IPS DF 6.9 (cell line): Measurements from ENCODE around the gene DIP2C.
"Not testable (repeated sequence)": the region's sequence is repeated elsewhere in the genome, so short reads cannot be mapped to it uniquely, and the experiment has no call there.

Source experiments
- DNase-seq: peaks from one replicate; pipeline ENCODE4 v3.0.0-alpha.2; 2013; ENCODE audit warnings: low read depth, low spot score
- H3K27ac ChIP-seq: one replicate; pipeline ENCODE4 v1.5.1; 2013; ENCODE audit warnings: low read length, control low read depth
- H3K27me3 ChIP-seq: 2 replicates; pipeline ENCODE4 v1.6.1; 2013; ENCODE audit warnings: mild to moderate bottlenecking, low read length; ENCODE audit not compliant: control insufficient read depth, insufficient read depth
- H3K36me3 ChIP-seq: 2 replicates; pipeline ENCODE4 v1.6.1; 2013; ENCODE audit warnings: low read length; ENCODE audit not compliant: control insufficient read depth, insufficient read depth
- H3K4me1 ChIP-seq: 2 replicates; pipeline ENCODE4 v1.6.1; 2013; ENCODE audit warnings: low read length; ENCODE audit not compliant: control insufficient read depth, insufficient read depth
- H3K4me3 ChIP-seq: 2 replicates; pipeline ENCODE4 v1.5.1; 2013; ENCODE audit warnings: mild to moderate bottlenecking, low read length
- H3K9me3 ChIP-seq: 2 replicates; pipeline ENCODE4 v1.6.1; 2013; ENCODE audit warnings: low read length, inconsistent platforms; ENCODE audit not compliant: control insufficient read depth, insufficient read depth
- WGBS: extraction: QIAGEN DNeasy Blood & Tissue Kit; methylation state at CpG from one replicate; pipeline ENCODE4 v1.1.7; 2013; ENCODE audit warnings: mixed read lengths, missing lambda C conversion rate; ENCODE audit not compliant: insufficient read length, insufficient coverage; 5-methylcytosine and 5-hydroxymethylcytosine counted together

DIP2C gene

GRCh38 chr10:584497-585290, 104.8 kb downstream of the DIP2C start:
- DNase-seq, H3K36me3 ChIP-seq, H3K4me3 ChIP-seq, H3K27ac ChIP-seq, H3K9me3 ChIP-seq, H3K27me3 ChIP-seq, H3K4me1 ChIP-seq: not testable (repeated sequence)
- no CpG with 5 or more reads among the region's 55 CpGs for WGBS

- no CpG with 5 or more reads among the region's 14 CpGs for WGBS
- no peaks in the 10 kb centered on the region for H3K9me3 ChIP-seq
- H3K36me3 ChIP-seq: no peaks in the 10 kb centered on the region
- no peak overlapping the region for H3K27ac ChIP-seq
- no peaks in the 10 kb centered on the region for H3K4me1 ChIP-seq
- H3K4me3 ChIP-seq: no peak overlapping the region
- no peak for DNase-seq
- no peaks in the 10 kb centered on the region for H3K27me3 ChIP-seq
These were observed 106.0 kb downstream of the DIP2C start for GRCh38 chr10:583433-583832.

- H3K27me3 ChIP-seq: no peaks in the 10 kb centered on the region
- DNase-seq: no peak
- H3K36me3 ChIP-seq: no peaks in the 10 kb centered on the region
- no peak overlapping the region for H3K27ac ChIP-seq
- H3K4me1 ChIP-seq: no peaks in the 10 kb centered on the region
- no peaks in the 10 kb centered on the region for H3K9me3 ChIP-seq
- WGBS: no CpG with 5 or more reads among the region's 14 CpGs
- no peak overlapping the region for H3K4me3 ChIP-seq
These were observed 107.6 kb downstream of the DIP2C start for GRCh38 chr10:581776-582330.

GRCh38 chr10:580778-581177, 108.7 kb downstream of the DIP2C start:
- no peak overlapping the region for H3K27ac ChIP-seq
- no peaks in the 10 kb centered on the region for H3K4me1 ChIP-seq
- no CpG with 5 or more reads among the region's 6 CpGs for WGBS
- no peaks in the 10 kb centered on the region for H3K27me3 ChIP-seq
- DNase-seq: no peak
- no peak overlapping the region for H3K4me3 ChIP-seq
- H3K9me3 ChIP-seq: no peaks in the 10 kb centered on the region
- H3K36me3 ChIP-seq: no peaks in the 10 kb centered on the region

- H3K9me3 ChIP-seq: no peaks in the 10 kb centered on the region
- H3K4me1 ChIP-seq: no peaks in the 10 kb centered on the region; the same call in 1 of the 2 replicates
- DNase-seq: no peak
- no peaks in the 10 kb centered on the region for H3K27me3 ChIP-seq
- H3K36me3 ChIP-seq: no peaks in the 10 kb centered on the region
- no CpG with 5 or more reads among the region's 10 CpGs for WGBS
- H3K4me3 ChIP-seq: no peak overlapping the region
- H3K27ac ChIP-seq: no peak overlapping the region
These were observed 113.4 kb downstream of the DIP2C start for GRCh38 chr10:576130-576465.

GRCh38 chr10:575402-576129, 113.9 kb downstream of the DIP2C start:
- Histone ChIP-seq H3K9me3 (no peaks in the 10 kb centered on the region), H3K4me3 (no peak overlapping the region), H3K36me3 (no peaks in the 10 kb centered on the region), H3K27me3 (no peaks in the 10 kb centered on the region), H3K27ac (no peak overlapping the region), H3K4me1 (no peaks in the 10 kb centered on the region; the same call in 1 of the 2 replicates)
- DNase-seq: no peak
- WGBS: no CpG with 5 or more reads among the region's 16 CpGs

- Histone ChIP-seq H3K4me3 (no peak overlapping the region), H3K4me1 (no peaks in the 10 kb centered on the region; the same call in 1 of the 2 replicates), H3K36me3 (no peaks in the 10 kb centered on the region), H3K27ac (no peak overlapping the region), H3K9me3 (no peaks in the 10 kb centered on the region), H3K27me3 (no peaks in the 10 kb centered on the region)
- DNase-seq: no peak
- WGBS: no CpG with 5 or more reads among the region's 12 CpGs
These were observed 116.8 kb downstream of the DIP2C start for GRCh38 chr10:572696-573095.

- Histone ChIP-seq H3K4me3 (no peak overlapping the region), H3K36me3 (no peaks in the 10 kb centered on the region), H3K9me3 (no peaks in the 10 kb centered on the region), H3K27me3 (no peaks in the 10 kb centered on the region), H3K4me1 (no peaks in the 10 kb centered on the region; the same call in 1 of the 2 replicates), H3K27ac (no peak overlapping the region)
- WGBS: no CpG with 5 or more reads among the region's 21 CpGs
- no peak for DNase-seq
These were observed 117.6 kb downstream of the DIP2C start for GRCh38 chr10:571688-572451.

- no peak for DNase-seq
- H3K9me3 ChIP-seq: no peaks in the 10 kb centered on the region
- H3K4me3 ChIP-seq: no peak overlapping the region
- WGBS: no CpG with 5 or more reads among the region's 13 CpGs
- H3K36me3 ChIP-seq: no peaks in the 10 kb centered on the region
- H3K4me1 ChIP-seq: no peaks in the 10 kb centered on the region; the same call in 1 of the 2 replicates
- no peaks in the 10 kb centered on the region for H3K27me3 ChIP-seq
- no peak overlapping the region for H3K27ac ChIP-seq
These were observed 118.3 kb downstream of the DIP2C start for GRCh38 chr10:571166-571565.

GRCh38 chr10:570628-571163, 118.8 kb downstream of the DIP2C start:
- Histone ChIP-seq H3K4me3 (no peak overlapping the region), H3K27ac (no peak overlapping the region), H3K9me3 (no peaks in the 10 kb centered on the region), H3K36me3 (no peaks in the 10 kb centered on the region), H3K27me3 (no peaks in the 10 kb centered on the region), H3K4me1 (no peaks in the 10 kb centered on the region; the same call in 1 of the 2 replicates)
- 100% methylated on average over 1 of the region's 20 CpGs for WGBS
- DNase-seq: no peak
